Upper lobe of right lung (tissue), 1 donor: Measurements from ENCODE around the gene AKAP10. TPM values are rescaled to one million over a fixed set of nuclear protein-coding genes. Genes with fewer than 3 reads are reported as not detected.

Source experiments
- ATAC-seq: fragments of 200-7000 bp; cut with Tn5 transposase; one replicate; pipeline ENCODE4 v1.9.1; 2020; ENCODE audit warnings: mild to moderate bottlenecking, moderate library complexity
- DNase-seq: peaks from one replicate; pipeline ENCODE4 v3.0.0-alpha.2; 2020
- H3K27ac ChIP-seq: fragments of 200-600 bp; one replicate; pipeline ENCODE4 v1.8.0; 2022
- H3K27me3 ChIP-seq: fragments of 200-600 bp; one replicate; pipeline ENCODE4 v1.8.0; 2022; ENCODE audit warnings: mild to moderate bottlenecking
- H3K36me3 ChIP-seq: fragments of 200-600 bp; one replicate; pipeline ENCODE4 v1.8.0; 2022
- H3K4me1 ChIP-seq: fragments of 200-600 bp; one replicate; pipeline ENCODE4 v1.8.0; 2022
- H3K4me3 ChIP-seq: fragments of 200-600 bp; one replicate; pipeline ENCODE4 v1.8.0; 2022; ENCODE audit warnings: mild to moderate bottlenecking
- H3K9me3 ChIP-seq: fragments of 200-600 bp; one replicate; pipeline ENCODE4 v1.8.0; 2022
- intact Hi-C: fragments of 100-400 bp; cut with DNase I; formaldehyde crosslinking; loops from one replicate; pipeline ENCODE4 v1.11.0; 2022
- total RNA-seq: library from RNA; stranded (reverse); fragmentation: NEBNext Ultra II Directional; extraction: Animal tissue kit (Norgen Biotek cat#: 25700); gene quantifications from one replicate; pipeline ENCODE4 v1.2.1, GENCODE V29; 2021
- TF ChIP-seq, protein P1 (sequence below): fragments of 200-600 bp; IDR thresholded peaks from one replicate; pipeline ENCODE4 v1.8.0; 2022; ENCODE audit warnings: antibody characterized with exemption
- donor health status: DM: no; HTN: yes; CAD: no; lungs with severe emphysema.

AKAP10 gene
- total RNA-seq, 1 donor from 2014 or later: 42.3 TPM

DNA sequence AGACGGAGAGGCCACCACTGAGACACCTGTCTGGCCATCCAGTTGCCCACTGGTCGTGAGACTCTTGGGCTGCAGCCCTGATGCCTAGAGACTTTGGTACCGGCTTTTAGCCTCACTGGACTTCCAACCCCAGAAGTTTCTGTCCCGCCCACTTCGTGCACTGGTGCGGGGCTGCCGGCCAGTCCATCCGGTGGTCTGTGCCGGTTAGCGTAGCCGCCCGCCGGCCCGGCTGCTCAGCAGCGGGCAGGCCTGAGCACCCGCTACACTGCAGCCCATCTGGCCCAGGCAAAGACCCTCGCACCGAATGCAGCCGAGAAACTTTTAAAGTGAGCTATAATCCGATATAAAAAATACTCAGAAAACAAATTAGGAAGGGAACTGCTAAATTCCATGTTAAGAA, 30.7 kb downstream of the AKAP10 start:
- H3K27me3 ChIP-seq: no peaks in the 10 kb centered on the region
- H3K27ac ChIP-seq: no peak overlapping the region
- ATAC-seq: no peak
- intact Hi-C loops: no loop called here
- H3K9me3 ChIP-seq: no peaks in the 10 kb centered on the region
- DNase-seq: no peak
- H3K36me3 ChIP-seq: peaks cover 30% of the 10 kb centered on the region
- peaks cover 18% of the 10 kb centered on the region for H3K4me1 ChIP-seq
- TF ChIP-seq, protein P1, sequence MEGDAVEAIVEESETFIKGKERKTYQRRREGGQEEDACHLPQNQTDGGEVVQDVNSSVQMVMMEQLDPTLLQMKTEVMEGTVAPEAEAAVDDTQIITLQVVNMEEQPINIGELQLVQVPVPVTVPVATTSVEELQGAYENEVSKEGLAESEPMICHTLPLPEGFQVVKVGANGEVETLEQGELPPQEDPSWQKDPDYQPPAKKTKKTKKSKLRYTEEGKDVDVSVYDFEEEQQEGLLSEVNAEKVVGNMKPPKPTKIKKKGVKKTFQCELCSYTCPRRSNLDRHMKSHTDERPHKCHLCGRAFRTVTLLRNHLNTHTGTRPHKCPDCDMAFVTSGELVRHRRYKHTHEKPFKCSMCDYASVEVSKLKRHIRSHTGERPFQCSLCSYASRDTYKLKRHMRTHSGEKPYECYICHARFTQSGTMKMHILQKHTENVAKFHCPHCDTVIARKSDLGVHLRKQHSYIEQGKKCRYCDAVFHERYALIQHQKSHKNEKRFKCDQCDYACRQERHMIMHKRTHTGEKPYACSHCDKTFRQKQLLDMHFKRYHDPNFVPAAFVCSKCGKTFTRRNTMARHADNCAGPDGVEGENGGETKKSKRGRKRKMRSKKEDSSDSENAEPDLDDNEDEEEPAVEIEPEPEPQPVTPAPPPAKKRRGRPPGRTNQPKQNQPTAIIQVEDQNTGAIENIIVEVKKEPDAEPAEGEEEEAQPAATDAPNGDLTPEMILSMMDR: no peak
- no peak overlapping the region for H3K4me3 ChIP-seq

DNA sequence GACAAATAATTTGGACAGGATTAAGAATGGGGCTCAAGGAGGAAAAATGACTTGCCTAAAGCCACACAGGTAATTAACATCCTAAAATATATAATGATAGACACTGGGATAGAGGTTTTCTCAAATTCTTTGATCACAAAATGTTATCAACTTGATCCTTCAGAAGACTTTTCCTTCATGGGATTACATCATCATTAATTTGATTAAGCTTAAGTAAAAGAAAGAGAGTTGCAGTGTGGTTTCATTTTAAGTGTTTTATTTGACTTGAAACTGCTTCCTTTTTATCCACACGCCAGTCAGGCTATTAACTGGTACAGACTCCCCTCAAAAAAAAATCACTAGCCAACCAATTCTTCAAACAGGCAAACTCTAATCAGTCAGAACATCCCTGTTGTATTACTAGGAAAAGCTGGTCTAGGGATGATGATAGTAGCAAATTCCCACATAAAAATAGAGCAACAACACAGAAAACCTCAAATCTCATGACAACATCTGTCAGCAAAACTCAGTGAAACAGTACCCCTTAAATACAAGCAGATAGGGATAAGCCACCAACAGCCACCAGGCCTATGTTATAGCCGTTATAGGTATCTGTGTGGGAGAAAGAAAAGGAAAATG, 32.5 kb downstream of the AKAP10 start:
- DNase-seq (no peak), ATAC-seq (no peak)
- Histone ChIP-seq H3K36me3 (peaks cover 40% of the 10 kb centered on the region), H3K27ac (no peak overlapping the region), H3K9me3 (no peaks in the 10 kb centered on the region), H3K4me1 (peaks cover 35% of the 10 kb centered on the region), H3K4me3 (no peak overlapping the region), H3K27me3 (no peaks in the 10 kb centered on the region)
- intact Hi-C loops: no loop called here
- TF ChIP-seq, protein P1: no peak

DNA sequence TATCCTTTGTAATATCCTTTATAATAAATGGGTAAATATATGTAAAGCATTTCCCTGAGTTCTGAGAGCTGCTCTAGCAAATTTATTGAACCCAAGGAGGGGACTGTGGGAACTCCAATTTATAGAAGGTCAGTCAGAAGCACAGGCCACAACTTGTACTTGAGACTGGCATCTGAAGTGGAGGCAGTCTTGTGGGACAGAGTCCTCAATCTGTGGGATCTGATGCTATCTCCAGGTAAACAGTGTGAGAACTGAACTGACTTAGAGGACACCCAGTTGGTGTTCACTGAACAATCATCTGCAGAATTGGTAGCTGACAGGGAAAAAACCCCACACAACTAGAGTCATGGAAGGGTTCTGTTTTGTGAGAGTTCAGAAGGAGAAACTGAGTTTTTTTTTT, 34.0 kb downstream of the AKAP10 start:
- ATAC-seq: no peak
- Histone ChIP-seq H3K4me1 (peaks cover 30% of the 10 kb centered on the region), H3K27me3 (no peaks in the 10 kb centered on the region), H3K36me3 (peaks cover 55% of the 10 kb centered on the region), H3K9me3 (no peaks in the 10 kb centered on the region), H3K4me3 (no peak overlapping the region), H3K27ac (no peak overlapping the region)
- intact Hi-C loops: no loop called here
- DNase-seq: no peak
- TF ChIP-seq, protein P1: no peak

GRCh38 chr17:19943026-19943425, 34.6 kb downstream of the AKAP10 start:
- TF ChIP-seq, protein P1: no peak
- ATAC-seq (no peak), DNase-seq (no peak)
- Histone ChIP-seq H3K4me3 (no peak overlapping the region), H3K27me3 (no peaks in the 10 kb centered on the region), H3K9me3 (no peaks in the 10 kb centered on the region), H3K27ac (no peak overlapping the region), H3K36me3 (peaks cover 59% of the 10 kb centered on the region), H3K4me1 (peaks cover 25% of the 10 kb centered on the region)
- intact Hi-C loops: no loop called here

DNA sequence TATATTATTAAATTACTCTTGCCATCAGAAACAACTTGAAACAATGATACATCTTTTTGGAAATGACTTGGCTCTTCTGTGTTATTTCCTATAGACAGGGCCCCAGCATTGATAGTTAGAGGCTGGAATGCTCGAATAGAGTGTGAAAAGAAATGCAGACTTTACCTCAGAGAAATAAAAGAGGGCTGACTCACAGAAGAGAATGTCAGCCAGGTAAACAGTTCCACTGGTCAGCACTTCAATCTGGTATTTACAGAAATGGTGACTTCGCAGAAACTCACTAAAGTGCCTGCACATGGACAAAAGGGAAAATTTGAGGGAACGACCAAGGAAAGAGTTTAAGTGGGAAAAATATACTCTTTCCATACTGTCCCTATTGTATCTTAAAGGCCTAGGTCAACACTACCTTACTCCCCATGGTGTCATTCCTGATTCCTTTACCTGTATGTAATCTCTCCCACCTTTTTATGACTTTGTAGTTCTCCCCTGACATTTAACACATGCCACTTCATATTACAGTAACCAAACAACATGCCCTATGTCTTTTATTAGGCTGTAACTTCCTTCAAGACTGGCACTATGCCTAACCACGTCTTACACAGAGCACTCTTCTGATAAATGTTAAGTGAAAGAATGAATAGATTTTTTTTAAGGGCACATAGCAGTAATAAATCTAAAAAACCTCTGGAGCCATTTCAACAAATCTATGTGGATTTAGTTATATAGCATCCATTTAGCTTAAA, 36.7 kb downstream of the AKAP10 start:
- Histone ChIP-seq H3K36me3 (peaks cover 63% of the 10 kb centered on the region), H3K4me3 (no peak overlapping the region), H3K27ac (peak overlapping the region; percentile 12), H3K27me3 (no peaks in the 10 kb centered on the region), H3K9me3 (no peaks in the 10 kb centered on the region), H3K4me1 (peaks cover 20% of the 10 kb centered on the region)
- DNase-seq (no peak), ATAC-seq (peak; percentile 64)
- intact Hi-C loops: no loop called here
- TF ChIP-seq, protein P1: no peak
